OCI-LY3 (cell line): ENCODE results near the gene TMCC3.

Experiments
- H2AFZ ChIP-seq: fragments of 200-600, 300-600 bp; shearing (Covaris generic); 2 replicates; pipeline ENCODE4 v1.6.0; 2014; ENCODE audit warnings: antibody characterized with exemption, low read depth, low read length
- H3K27ac ChIP-seq: fragments of 200-600, 300-600 bp; sonication (generic); 2 replicates; pipeline ENCODE4 v1.5.1; 2014; ENCODE audit warnings: mild to moderate bottlenecking, low read length, moderate library complexity, mixed read lengths
- H3K27me3 ChIP-seq: fragments of 200-600, 300-600 bp; sonication (generic); 2 replicates; pipeline ENCODE4 v1.6.1; 2014; ENCODE audit warnings: low read depth, low read length, mixed read lengths
- H3K36me3 ChIP-seq: fragments of 200-600, 300-600 bp; sonication (generic); replicated peaks from 2 replicates; pipeline ENCODE3; 2014; ENCODE audit warnings: low read depth, low read length, mixed read lengths
- H3K4me1 ChIP-seq: fragments of 300-600, 200-600 bp; sonication (generic); 2 replicates; pipeline ENCODE4 v1.6.1; 2014; ENCODE audit warnings: low read length, mixed read lengths
- H3K4me2 ChIP-seq: fragments of 200-600, 300-600 bp; sonication (generic); 2 replicates; pipeline ENCODE4 v1.6.1; 2014; ENCODE audit warnings: low read length, mixed read lengths
- H3K4me3 ChIP-seq: fragments of 300-600, 200-600 bp; sonication (generic); 2 replicates; pipeline ENCODE4 v1.5.1; 2014; ENCODE audit warnings: antibody characterized with exemption, mild to moderate bottlenecking, low read length, moderate library complexity
- H3K79me2 ChIP-seq: fragments of 300-600, 200-600 bp; shearing (Covaris generic); 2 replicates; pipeline ENCODE4 v1.6.1; 2014; ENCODE audit warnings: mild to moderate bottlenecking, low read length, mixed read lengths
- H3K9ac ChIP-seq: fragments of 300-600, 200-600 bp; shearing (Covaris generic); 2 replicates; pipeline ENCODE4 v1.6.0; 2014; ENCODE audit warnings: mild to moderate bottlenecking, low read length, moderate library complexity
- H3K9me3 ChIP-seq: fragments of 200-600, 300-600 bp; shearing (Covaris generic); 2 replicates; pipeline ENCODE4 v1.6.1; 2014; ENCODE audit warnings: low read length, mixed read lengths; ENCODE audit not compliant: insufficient read depth
- H4K20me1 ChIP-seq: fragments of 200-600, 300-600 bp; sonication (generic); 2 replicates; pipeline ENCODE4 v1.6.1; 2016; ENCODE audit warnings: low read length, mixed read lengths; ENCODE audit not compliant: insufficient read depth
- EZH2phosphoT487 ChIP-seq: fragments of 200-600 bp; shearing (Covaris generic); IDR thresholded peaks from 2 replicates; pipeline ENCODE4 v1.6.1; 2018; ENCODE audit warnings: antibody characterized with exemption, mixed run types, low read depth
- TF ChIP-seq, protein P1 (sequence below): fragments of 200-600, 300-600 bp; sonication (generic); IDR thresholded peaks from 2 replicates; pipeline ENCODE4 v1.5.1; 2014; ENCODE audit warnings: antibody characterized with exemption, low read length, low read depth

Gene TMCC3

DNA sequence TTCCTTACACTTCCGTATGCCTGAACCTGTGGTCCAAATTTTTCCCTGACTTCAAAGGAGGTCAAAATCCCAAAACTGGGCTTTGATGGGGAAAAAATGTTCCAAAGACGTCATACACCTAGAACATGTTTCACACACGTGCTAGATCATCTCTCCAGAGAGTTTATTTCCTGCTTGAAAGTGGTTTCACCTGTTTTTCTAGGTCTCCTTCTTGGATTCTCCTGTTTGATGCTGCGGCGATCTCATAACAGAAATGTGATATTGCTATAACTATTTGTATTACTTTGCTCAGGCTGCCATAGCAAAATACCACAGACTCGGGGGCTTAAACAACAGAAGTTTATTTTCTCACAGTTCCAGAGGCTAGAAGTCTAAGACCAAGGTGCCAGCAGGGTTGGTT lies 19.7 kb upstream of the TMCC3 start:
- Histone ChIP-seq H3K79me2 (no peaks in the 10 kb centered on the region), H3K9me3 (no peaks in the 10 kb centered on the region), H3K36me3 (no peaks in the 10 kb centered on the region), H3K4me1 (no peaks in the 10 kb centered on the region), H2AFZ (no peak overlapping the region), H3K4me2 (no peak overlapping the region), H3K4me3 (no peak overlapping the region), H3K27ac (no peak overlapping the region), H3K27me3 (no peaks in the 10 kb centered on the region), H3K9ac (no peak overlapping the region), H4K20me1 (peaks cover 12% of the 10 kb centered on the region)
- TF ChIP-seq, protein P1, sequence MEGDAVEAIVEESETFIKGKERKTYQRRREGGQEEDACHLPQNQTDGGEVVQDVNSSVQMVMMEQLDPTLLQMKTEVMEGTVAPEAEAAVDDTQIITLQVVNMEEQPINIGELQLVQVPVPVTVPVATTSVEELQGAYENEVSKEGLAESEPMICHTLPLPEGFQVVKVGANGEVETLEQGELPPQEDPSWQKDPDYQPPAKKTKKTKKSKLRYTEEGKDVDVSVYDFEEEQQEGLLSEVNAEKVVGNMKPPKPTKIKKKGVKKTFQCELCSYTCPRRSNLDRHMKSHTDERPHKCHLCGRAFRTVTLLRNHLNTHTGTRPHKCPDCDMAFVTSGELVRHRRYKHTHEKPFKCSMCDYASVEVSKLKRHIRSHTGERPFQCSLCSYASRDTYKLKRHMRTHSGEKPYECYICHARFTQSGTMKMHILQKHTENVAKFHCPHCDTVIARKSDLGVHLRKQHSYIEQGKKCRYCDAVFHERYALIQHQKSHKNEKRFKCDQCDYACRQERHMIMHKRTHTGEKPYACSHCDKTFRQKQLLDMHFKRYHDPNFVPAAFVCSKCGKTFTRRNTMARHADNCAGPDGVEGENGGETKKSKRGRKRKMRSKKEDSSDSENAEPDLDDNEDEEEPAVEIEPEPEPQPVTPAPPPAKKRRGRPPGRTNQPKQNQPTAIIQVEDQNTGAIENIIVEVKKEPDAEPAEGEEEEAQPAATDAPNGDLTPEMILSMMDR, result no peak
- no peak for TF ChIP-seq EZH2phosphoT487

DNA sequence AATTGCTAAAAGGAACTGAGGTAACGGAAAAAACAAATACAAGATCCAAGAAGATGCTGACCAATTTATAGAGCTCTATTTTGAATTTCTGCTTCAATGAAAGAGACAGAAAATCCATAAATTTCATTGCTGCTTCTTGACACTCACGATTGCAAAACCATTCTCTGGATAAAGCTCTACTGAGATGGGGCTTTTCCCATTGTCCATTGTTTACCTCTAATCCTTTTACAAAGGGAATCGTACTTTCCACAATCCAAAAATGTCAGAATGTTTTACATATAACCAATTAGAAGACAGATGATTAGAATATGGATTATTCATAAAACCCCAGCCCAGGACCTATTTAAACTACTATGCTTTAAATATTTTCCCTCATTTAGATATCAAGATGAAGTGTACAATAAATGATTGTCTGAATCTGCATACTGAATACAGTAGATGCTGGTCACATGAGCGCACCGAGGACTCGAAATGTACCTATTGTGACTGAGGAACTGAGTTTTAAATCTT lies 16.7 kb upstream of the TMCC3 start:
- no peaks in the 10 kb centered on the region for H3K27me3 ChIP-seq
- H2AFZ ChIP-seq, result no peak overlapping the region
- H4K20me1 ChIP-seq, result peaks cover 17% of the 10 kb centered on the region
- H3K4me2 ChIP-seq, result no peak overlapping the region
- H3K9me3 ChIP-seq, result no peaks in the 10 kb centered on the region
- H3K4me1 ChIP-seq, result peaks cover 9% of the 10 kb centered on the region
- no peak overlapping the region for H3K4me3 ChIP-seq
- no peak overlapping the region for H3K9ac ChIP-seq
- H3K27ac ChIP-seq, result no peak overlapping the region
- H3K36me3 ChIP-seq, result no peaks in the 10 kb centered on the region
- no peaks in the 10 kb centered on the region for H3K79me2 ChIP-seq
- no peak for TF ChIP-seq EZH2phosphoT487
- TF ChIP-seq, protein P1, result no peak

DNA sequence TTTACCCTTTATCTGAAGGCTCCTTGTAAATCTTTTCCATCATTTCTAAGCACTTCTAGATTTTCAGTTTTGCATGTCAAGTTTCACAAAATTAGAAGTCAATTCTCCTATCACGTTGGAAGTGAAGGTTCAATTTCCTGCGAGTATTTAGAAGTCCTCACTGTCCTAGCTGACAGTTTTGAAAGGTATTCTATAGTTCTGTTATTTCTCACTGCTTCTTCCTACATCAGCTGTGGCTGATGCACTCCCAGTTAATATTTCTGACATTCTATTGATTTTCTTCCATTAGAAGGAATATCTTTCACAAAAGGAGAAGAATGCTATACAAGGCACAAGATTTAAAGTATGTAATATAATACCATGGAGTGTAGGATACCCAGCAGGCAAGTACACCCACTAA lies 15.8 kb upstream of the TMCC3 start:
- TF ChIP-seq EZH2phosphoT487, result no peak
- TF ChIP-seq, protein P1, result no peak
- no peaks in the 10 kb centered on the region for H3K9me3 ChIP-seq
- no peaks in the 10 kb centered on the region for H3K79me2 ChIP-seq
- peaks cover 9% of the 10 kb centered on the region for H3K4me1 ChIP-seq
- H3K27ac ChIP-seq, result no peak overlapping the region
- H3K9ac ChIP-seq, result no peak overlapping the region
- no peak overlapping the region for H3K4me3 ChIP-seq
- no peak overlapping the region for H2AFZ ChIP-seq
- H4K20me1 ChIP-seq, result peaks cover 17% of the 10 kb centered on the region
- H3K36me3 ChIP-seq, result no peaks in the 10 kb centered on the region
- no peak overlapping the region for H3K4me2 ChIP-seq
- no peaks in the 10 kb centered on the region for H3K27me3 ChIP-seq

DNA sequence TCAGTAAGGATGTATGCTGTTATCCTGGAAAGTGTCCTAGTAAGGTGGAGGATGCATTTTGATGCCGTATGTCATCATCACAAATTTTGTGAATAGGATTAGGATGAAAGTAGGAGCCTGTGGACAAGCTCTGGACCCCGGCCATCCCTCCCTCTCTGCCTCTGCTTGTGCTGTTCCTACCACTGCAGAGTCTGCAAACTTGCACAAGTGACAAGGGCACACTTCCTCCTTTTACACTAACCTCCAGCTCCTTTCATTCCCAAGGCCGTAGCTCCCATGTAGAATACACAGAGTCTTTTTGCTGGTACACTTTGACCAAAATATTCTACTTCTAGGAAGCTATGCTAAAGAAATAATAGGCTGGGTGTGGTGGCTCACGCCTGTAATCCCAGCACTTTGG lies 13.3 kb upstream of the TMCC3 start:
- Histone ChIP-seq H3K9me3 (no peaks in the 10 kb centered on the region), H3K9ac (no peak overlapping the region), H3K27ac (no peak overlapping the region), H3K4me1 (peaks cover 19% of the 10 kb centered on the region), H4K20me1 (peaks cover 17% of the 10 kb centered on the region), H3K27me3 (no peaks in the 10 kb centered on the region), H3K36me3 (no peaks in the 10 kb centered on the region), H2AFZ (no peak overlapping the region), H3K79me2 (no peaks in the 10 kb centered on the region), H3K4me3 (no peak overlapping the region), H3K4me2 (no peak overlapping the region)
- TF ChIP-seq, protein P1, result no peak
- no peak for TF ChIP-seq EZH2phosphoT487
